ENCODE data around the gene IGFBP7. TPM values are rescaled to one million over a fixed set of nuclear protein-coding genes. Genes with fewer than 3 reads are reported as not detected.

IGFBP7 gene
- total RNA-seq, 1 experiment from 2014 or later = not detected

- H3K27me3 ChIP-seq (replicated peaks; ENCODE audit: insufficient read depth, low read depth, low read length, poor library complexity) = no peaks in the 10 kb centered on the region
- POLR2A ChIA-PET (ENCODE audit: low non-redundant PET) = no interaction called here
- H3K36me3 ChIP-seq (ENCODE audit: insufficient read depth, low read length, poor library complexity, severe bottlenecking) = no peaks in the 10 kb centered on the region
- intact Hi-C loops (cut with micrococcal nuclease; ENCODE audit: unreplicated experiment) = no loop called here
- no peaks in the 10 kb centered on the region for H3K9me3 ChIP-seq (ENCODE audit: low read depth, low read length, poor library complexity, severe bottlenecking)
- H3K4me3 ChIP-seq (ENCODE audit: low read depth, low read length, poor library complexity, severe bottlenecking) = no peak overlapping the region
- TF ChIP-seq CTCF (conservative IDR thresholded peaks at IDR 0.05; ENCODE audit: low read depth, low read length) (no peak), EZH2 (IDR thresholded peaks at IDR 0.05; ENCODE audit: borderline replicate concordance, low read depth, low read length, poor library complexity, severe bottlenecking) (no peak)
- H3K4me1 ChIP-seq (ENCODE audit: insufficient read depth, low read length, poor library complexity, severe bottlenecking) = no peaks in the 10 kb centered on the region
- CTCF ChIA-PET = no interaction called here
- H3K27ac ChIP-seq (ENCODE audit: low read depth, low read length, poor library complexity, severe bottlenecking) = no peak overlapping the region
- BruUV-seq (replicated peaks) = no TSS peak
- DNase-seq (ENCODE audit: low spot score) = no peak
These were observed 33.5 kb downstream of the IGFBP7 start for GRCh38 chr4:57076646-57077045.

GRCh38 chr4:57075367-57075766, 34.8 kb downstream of the IGFBP7 start:
- DNase-seq (ENCODE audit: low spot score) = no peak
- intact Hi-C loops (cut with micrococcal nuclease; ENCODE audit: unreplicated experiment) = no loop called here
- Histone ChIP-seq H3K36me3 (ENCODE audit: insufficient read depth, low read length, poor library complexity, severe bottlenecking) (no peaks in the 10 kb centered on the region), H3K4me3 (ENCODE audit: low read depth, low read length, poor library complexity, severe bottlenecking) (no peak overlapping the region), H3K27ac (ENCODE audit: low read depth, low read length, poor library complexity, severe bottlenecking) (no peak overlapping the region), H3K27me3 (replicated peaks; ENCODE audit: insufficient read depth, low read depth, low read length, poor library complexity) (no peaks in the 10 kb centered on the region), H3K4me1 (ENCODE audit: insufficient read depth, low read length, poor library complexity, severe bottlenecking) (no peaks in the 10 kb centered on the region), H3K9me3 (ENCODE audit: low read depth, low read length, poor library complexity, severe bottlenecking) (no peaks in the 10 kb centered on the region)
- ChIA-PET POLR2A (ENCODE audit: low non-redundant PET) (no interaction called here), CTCF (no interaction called here)
- no TSS peak for BruUV-seq (replicated peaks)
- TF ChIP-seq CTCF (conservative IDR thresholded peaks at IDR 0.05; ENCODE audit: low read depth, low read length) (no peak), EZH2 (IDR thresholded peaks at IDR 0.05; ENCODE audit: borderline replicate concordance, low read depth, low read length, poor library complexity, severe bottlenecking) (no peak)

GRCh38 chr4:57074744-57075143, 35.4 kb downstream of the IGFBP7 start:
- TF ChIP-seq CTCF (conservative IDR thresholded peaks at IDR 0.05; ENCODE audit: low read depth, low read length) (no peak), EZH2 (IDR thresholded peaks at IDR 0.05; ENCODE audit: borderline replicate concordance, low read depth, low read length, poor library complexity, severe bottlenecking) (no peak)
- Histone ChIP-seq H3K27me3 (replicated peaks; ENCODE audit: insufficient read depth, low read depth, low read length, poor library complexity) (no peaks in the 10 kb centered on the region), H3K4me1 (ENCODE audit: insufficient read depth, low read length, poor library complexity, severe bottlenecking) (no peaks in the 10 kb centered on the region), H3K4me3 (ENCODE audit: low read depth, low read length, poor library complexity, severe bottlenecking) (no peak overlapping the region), H3K36me3 (ENCODE audit: insufficient read depth, low read length, poor library complexity, severe bottlenecking) (no peaks in the 10 kb centered on the region), H3K9me3 (ENCODE audit: low read depth, low read length, poor library complexity, severe bottlenecking) (no peaks in the 10 kb centered on the region), H3K27ac (ENCODE audit: low read depth, low read length, poor library complexity, severe bottlenecking) (no peak overlapping the region)
- ChIA-PET POLR2A (ENCODE audit: low non-redundant PET) (no interaction called here), CTCF (no interaction called here)
- DNase-seq (ENCODE audit: low spot score) = no peak
- no TSS peak for BruUV-seq (replicated peaks)
- intact Hi-C loops (cut with micrococcal nuclease; ENCODE audit: unreplicated experiment) = no loop called here

Data from A673 (cell line).